Hepatic stellate cell (primary cell): Measurements from ENCODE around the gene C1orf21.

Experiments
- DNase-seq: peaks from one replicate; pipeline ENCODE4 v3.0.0; 2011; ENCODE audit warnings: low spot score

C1orf21 gene

DNA sequence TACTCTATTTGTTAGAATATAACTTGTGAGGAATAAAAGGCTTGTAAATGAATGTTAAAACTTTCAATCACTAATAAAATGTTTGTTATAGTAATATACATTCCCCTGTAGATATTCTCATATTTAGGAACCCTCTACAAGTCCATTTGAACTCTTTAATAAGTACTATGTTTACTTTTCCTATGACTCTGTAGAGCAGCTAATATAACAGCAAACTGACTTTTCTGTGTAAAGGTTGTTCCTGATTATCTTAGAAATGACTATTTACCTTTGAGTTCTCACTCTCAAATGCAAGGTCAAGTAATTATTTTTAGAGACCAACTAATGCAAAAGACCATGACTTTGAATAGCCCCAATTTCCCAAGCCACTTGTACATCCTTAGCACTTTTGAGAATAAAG lies 130.3 kb downstream of the C1orf21 start:
- no peak for DNase-seq

DNA sequence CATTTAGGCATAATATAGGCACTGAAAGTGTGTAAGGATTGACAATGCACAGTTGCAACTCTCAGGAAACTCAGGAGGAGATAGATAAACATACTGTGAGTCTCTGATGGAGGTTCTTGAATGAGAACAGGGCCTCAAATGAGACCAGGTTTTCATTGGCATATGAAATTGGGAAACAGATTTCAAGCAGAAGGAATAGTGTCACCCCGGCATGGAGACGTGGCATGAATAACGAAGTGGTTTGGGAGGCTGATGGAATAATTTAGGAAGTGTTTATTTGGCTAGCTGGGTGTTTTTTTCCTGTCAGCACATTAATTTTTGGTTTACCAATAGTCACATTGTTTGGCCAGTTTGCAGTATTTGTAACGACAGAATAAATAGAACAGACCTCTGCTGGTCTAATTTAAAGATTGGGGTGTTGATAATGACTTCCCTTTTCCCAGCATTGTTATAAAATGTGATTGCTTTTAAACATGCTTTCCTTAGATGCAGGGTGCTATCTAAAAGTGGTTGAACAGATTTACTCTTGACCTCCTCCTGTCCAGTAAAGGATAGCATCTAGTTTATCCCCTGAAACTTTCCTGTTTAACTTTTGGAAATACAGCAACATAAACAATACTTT lies 132.0 kb downstream of the C1orf21 start:
- DNase-seq: no peak

DNA sequence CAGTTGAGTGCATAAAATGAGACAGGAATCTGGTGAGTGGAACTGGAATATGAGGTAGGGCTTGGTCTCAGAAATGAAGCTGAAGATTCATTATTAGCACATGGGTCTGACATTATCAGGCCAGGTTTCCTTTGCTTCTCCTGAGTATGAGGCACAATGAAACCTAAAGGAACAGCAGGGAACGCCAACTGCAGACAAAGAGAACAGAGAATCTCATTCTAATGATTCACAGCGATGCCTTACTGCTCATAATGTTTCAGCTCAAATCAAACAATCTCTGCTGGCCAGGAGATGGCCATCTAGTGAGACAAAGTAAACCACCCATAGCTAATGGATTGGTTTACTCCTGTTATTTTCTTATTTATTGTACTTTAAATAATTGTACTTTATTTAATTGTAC lies 133.5 kb downstream of the C1orf21 start:
- no peak for DNase-seq

DNA sequence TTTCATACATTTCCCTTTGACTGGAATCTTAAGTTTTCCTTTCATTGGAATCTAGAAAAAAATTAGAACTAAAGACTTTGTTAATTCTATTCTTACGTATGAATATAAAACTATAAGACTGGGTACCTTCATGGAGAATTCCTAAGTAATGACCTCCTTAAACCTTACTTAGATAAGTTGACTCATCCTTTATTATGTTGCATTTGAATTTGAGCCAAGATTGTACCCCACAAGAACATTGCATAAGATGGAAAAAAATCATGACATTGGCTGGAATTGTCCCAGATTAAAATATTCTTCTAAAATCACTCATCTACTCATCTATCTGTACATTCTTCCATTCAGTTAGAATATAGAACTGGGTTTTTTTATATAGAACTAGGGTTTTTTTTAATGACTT lies 137.4 kb downstream of the C1orf21 start:
- no peak for DNase-seq

DNA sequence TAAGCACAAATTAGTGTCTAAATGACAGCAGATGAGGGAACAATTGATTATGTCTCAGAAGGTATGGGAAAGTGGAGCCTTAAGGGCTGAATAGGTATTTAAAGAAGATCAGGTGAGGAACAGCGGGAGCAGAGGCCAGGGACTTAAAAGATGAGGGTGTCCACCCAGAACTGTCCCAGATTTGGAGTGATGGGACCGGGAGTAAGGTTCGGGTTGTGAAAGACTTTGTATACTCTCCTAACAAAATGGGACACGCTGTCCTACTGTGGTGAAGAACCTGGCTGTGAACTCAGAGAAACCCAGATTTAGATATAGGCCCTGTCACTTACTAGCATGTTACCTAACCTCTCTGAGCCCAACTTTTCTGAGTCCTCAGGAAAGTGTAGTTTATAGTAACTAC lies 140.6 kb downstream of the C1orf21 start:
- DNase-seq: no peak

DNA sequence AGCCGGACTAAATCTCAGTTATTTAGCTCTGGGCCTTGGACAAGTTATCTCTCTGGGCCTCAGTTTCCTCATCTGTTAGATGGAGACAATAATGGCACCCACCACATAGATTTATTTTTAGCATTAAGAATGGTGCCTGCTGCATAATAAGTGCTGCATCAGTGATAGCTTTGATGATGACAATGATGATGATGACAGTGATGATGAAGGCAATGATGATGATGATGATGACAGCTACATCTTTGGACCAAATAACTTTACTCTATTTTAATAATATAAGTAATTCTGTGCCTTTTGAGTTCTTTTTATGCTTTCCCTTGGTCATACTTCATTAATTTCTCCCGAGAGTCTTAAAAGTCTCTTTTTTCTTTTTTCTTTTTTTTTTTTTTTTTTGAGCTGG lies 143.4 kb downstream of the C1orf21 start:
- no peak for DNase-seq

DNA sequence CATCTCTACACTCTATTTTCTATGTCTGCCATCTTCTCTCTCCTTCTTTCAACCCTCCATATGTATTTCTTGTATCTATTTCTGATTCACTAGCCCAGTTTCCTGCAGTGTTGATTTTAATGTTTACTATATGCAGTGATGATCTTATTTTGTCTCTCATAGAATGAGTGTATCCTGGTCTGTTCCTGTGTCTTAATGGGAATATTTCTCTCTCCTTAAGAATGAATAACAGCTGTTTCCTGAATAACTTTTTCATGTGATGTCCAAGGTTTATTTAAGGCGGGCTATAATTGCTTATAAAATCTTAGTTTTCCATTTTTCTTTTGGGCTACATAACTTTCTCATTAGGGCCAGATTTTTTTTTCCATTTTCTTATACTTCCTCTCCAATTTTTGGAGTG lies 144.5 kb downstream of the C1orf21 start:
- no peak for DNase-seq

DNA sequence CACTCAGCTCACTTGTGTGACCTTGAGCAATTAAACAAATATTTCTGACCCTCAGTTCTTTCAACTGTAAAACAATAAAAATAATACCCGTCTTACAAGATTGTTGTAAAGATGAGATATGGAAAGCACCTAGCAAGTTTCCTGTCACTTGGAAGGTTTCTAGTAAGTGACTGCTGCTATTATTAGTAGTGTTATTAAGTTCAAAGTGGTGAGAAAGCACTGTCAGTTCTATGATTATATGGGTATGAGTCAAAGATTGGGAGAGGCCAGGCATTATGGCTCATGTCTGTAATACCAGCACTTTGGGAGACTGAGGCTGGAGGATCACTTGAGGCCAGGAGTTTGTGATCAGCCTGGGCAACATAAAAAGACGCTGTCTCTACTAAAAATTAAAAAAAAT lies 145.4 kb downstream of the C1orf21 start:
- DNase-seq: no peak

DNA sequence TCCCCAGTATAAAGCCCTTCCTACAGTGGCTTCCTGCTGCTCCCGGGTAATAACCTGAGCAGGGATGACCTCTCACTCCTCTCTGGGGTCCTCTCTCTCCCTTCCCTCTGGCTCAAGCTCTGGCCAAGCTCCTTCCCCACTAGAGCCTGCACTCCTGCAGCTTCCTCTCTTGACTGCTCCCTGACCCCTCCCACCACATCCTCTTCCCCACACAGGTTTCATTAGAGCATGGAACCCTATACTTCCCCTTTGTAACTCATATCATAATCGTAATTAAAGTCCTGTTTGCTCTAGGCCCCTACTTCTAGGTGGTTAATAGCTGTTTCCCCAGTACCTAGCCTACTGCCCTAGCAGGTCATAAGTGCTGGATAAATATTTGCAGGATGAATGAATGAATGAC lies 146.2 kb downstream of the C1orf21 start:
- DNase-seq: no peak

DNA sequence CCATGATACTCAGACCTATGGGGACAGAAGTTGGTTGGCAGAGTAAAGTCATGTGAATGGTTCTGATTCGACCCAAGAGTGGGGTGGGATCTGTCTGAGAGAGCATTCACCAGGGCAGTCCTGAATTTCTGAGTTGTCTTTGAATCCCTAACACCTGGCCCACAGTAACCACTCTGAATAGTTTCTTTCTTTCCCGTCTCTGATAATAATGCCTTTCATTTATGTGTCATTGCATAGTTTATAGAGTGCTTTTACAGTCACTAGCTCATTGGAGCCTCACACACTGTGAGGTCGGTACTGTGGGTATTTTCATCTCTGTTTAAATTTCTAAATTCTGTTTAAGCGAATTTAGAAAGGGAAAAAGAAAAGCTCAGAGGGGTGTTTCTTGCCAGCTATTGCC lies 147.1 kb downstream of the C1orf21 start:
- DNase-seq: no peak

DNA sequence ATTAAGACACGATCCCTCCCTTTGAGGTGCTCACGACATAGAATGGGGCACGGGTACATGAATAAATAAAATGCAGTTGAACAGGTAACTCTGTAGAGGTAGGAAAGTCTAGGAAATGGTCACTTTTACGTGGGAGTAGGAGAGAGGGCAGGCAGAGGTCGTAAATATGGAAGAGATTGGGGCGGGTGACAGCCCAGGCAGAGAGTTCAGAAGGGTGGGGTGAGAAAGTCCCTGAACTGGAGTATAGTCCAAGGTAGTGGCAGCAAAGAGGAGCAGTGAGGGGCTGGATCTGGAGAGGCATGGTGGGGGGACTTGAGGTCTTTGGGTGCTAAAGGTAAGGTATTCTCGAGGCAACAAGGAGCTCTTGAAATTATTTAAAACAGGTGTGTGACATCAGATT lies 147.9 kb downstream of the C1orf21 start:
- DNase-seq: no peak

DNA sequence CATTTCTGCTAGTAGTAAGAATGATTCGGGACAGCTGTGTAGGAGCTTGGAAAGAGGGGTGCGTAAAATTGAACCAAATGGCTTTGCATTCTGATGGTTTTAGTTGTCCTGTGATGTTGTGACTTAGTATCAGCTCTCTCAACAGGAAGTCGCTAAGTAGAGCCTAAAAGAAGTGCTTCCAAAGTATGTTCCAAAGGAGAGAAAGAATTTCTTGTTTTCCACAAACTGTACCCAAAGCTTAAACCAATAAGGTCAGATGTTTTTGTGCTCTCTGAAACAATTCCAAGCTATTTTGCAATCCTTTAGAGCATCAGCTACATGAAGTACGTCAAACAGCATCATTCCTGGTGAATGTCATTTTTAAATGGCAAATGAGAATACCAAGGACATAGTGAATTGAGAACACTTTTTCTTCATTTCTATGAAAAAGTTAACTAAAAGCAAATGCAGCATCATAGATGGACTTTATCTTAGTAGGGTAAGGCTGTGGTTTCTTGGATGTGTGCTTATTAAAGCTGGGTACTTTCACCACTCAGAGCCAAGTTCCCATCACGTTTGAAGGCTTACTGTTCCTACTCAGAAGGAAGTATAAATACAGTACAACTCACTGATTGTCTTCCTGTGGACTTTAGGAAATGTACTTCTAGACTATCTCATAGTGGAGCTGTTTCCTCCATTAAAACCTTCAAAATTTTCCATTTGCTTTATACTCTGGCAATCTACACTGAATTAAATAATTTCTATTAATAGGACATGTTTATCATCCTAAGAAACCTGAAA lies 148.6 kb downstream of the C1orf21 start:
- DNase-seq: no peak

DNA sequence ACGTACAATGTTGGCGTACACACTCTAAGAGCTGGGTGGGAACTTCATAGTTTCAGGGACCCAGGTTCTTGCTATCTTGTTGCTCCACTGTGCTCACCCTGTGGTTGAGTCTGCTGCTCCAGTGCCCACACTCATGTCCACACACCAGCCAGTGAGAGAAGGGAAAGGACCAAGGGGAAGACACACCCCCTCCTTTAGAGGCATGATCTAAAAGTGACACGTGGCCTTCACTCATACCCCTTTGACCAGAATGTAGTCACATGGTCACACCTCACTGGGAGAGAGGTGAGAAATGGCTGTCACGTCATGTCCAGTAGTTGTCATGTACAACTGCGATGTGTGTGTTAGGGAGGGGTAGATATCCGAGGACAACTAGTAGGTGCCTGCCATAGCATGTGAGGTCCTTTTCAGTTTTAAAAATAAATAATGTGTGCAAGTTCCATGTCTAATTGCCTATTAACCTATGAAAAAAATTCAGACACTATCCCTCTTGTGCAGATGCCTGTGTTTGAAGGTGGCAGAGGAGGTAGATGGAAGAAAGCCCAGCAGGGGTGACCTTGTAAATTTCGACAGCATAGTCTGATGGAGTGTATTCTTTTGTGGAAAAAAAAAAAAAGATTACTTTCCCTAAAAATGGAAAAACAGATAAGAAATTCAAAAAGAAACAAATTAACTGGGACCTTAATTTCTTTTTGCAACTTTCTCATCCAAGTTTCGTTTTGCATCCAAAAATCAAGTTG lies 149.6 kb downstream of the C1orf21 start:
- no peak for DNase-seq

DNA sequence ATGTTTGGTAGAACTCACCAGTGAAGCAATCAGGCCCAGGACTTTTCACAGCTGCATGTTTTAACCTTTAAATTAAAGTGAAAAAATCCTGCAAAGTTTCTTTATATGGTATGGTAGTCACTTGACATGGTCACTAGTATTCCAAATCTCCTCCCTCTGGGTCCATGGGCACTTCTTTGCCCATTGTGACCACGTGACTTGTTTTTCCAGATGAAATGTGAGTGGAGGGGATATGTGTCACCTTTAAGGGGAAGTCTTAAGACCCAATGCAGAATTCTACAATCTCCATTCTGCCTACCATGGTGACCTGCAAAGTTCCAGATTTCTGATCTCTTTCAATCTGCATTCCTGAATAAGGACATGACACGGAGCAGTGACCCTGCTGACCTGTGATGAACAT lies 152.8 kb downstream of the C1orf21 start:
- DNase-seq: no peak

DNA sequence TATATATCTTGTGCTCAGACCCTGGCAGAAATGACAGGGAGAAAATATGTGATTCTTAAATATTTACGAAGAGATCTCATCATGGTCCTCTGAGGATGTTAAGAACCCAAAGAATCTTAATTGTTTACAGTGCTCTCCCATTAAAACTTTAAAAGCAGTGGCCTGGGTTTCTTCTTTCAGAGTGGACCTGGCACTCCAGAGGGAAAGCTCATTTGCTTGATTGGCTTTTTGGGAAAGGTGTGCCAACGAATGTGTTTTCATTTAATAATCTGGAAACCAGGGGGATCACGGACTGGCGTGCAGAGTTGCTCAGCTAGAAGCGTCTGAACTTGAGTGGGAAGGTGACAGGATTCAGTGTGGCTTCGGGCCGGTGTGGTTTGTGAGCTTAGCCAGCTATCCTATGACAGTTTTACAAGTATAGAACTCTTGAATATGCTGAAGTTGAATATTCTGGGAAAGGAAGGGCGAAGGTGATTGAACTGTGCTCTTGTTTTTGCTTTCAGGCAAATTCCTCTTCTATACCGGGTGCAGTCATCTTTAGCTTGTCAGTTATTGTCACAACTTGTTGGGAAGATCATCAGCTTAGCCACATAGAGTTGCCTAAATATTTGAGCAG lies 154.8 kb downstream of the C1orf21 start:
- no peak for DNase-seq

DNA sequence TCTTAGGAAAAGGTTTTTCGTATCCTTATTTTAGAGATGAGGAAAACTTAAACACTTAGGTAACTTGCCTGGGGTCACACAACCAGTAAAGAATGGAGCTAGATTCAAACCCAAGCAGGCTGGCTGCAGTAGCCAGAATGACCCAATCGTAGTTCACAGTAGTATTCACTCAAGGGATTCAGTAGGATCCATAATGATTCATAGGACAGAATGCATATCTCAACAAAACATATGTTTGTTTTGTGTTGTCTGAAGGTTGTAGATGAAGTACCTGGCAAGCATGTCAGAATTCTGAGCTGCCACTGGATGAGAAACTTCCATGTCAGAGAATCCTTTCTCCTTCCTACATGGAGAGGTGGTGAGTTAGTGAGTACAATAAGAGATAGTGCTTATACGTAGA lies 155.5 kb downstream of the C1orf21 start:
- no peak for DNase-seq

DNA sequence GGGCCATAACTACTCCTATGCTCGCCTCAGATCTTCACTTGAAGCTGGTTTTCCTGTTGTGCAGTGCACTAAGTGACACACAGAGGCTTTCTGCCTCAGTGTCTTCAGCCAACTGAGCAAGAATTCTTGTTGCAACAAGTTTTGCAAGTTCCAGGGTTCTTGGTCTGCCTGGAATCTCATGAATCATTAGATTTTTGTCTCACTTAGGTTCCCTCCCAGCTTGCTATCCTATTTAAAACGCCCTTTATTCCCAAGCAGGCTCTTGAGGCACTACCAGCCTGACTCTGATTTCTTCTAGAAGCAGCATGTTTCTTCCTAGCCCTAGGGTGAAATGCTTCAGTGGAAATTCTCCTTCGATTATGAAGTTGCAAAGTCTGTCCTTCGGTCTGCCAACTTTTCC lies 158.8 kb downstream of the C1orf21 start:
- DNase-seq: no peak

DNA sequence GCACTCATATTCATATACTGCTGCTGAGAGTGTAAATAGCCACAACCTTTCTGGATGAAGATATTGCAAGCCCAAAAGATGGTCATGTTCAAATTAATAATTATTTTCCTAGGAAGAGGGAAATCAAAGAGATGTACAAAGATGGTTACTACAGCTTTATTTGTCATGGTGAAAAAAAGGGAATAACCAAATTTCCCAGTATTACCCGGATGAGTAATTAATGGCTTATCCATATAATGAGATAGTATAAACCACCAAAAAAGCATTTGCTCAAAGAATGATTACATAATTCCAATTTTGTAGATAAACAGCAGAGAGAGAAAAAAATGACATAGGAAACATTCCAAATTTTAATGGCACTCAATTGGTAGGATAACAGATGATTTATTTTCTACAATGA lies 165.6 kb downstream of the C1orf21 start:
- DNase-seq: no peak

DNA sequence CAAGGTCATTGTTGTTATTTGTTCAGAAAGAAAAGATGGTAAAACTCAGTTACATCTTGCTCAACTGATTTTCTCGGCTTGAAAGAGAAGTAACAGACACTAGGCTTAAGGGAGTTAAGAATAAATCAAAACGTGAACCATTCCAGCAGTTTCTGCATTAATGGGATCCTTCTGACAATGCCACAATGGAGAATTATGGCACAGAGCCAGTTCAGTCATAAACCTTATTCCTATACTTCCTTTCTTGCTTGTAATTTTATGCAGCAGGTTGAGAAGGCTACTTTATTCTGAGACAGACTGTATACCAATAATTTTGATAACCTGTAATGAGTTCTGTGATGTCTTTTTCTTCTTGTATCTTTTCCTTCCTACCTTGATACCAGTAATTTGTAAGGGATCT lies 167.0 kb downstream of the C1orf21 start:
- no peak for DNase-seq

DNA sequence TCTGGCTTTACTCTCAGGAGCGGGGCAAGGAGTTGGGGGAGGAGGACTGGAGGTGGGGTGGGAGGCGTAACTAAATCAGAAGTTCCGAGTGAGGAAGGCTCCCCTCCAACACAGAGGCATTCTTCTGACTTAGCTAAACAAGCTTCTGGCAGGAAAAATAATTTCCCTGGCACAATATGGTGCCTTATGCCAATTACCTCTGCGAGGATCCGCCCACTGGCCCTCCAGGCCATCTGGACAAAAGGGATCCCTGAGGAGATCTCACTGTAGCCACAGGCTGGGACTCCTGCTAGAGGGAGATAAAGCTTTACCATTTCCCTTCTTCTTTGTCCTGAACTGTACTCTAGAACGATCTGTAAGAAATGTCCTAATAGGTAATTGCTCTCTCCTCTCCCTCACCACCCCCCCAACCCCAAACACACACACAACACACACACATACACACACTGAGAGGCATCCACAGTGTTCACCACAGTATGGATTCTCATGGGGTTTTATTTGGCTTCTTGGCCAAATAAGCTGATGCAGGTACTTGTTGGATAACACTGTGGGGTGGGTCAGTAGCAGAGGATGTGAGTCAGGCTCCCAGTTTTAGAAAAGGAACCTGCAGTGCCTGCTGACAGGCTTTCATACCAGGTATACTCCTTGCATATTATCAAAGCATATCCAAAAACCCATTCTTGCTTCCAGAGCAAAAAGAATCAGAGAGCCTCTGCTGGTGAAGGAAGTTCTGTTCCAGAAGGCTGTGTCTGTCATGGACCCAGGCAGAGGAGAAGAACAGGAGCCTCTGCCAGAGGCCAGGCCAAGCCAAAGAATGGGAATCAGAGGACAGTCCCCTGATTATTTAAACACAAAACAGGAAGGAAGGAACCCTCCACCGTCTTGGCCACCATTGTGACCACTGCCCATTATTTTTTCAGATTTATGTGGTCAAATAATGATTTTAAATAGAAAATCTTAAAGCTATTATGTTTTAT lies 169.1 kb downstream of the C1orf21 start:
- no peak for DNase-seq

DNA sequence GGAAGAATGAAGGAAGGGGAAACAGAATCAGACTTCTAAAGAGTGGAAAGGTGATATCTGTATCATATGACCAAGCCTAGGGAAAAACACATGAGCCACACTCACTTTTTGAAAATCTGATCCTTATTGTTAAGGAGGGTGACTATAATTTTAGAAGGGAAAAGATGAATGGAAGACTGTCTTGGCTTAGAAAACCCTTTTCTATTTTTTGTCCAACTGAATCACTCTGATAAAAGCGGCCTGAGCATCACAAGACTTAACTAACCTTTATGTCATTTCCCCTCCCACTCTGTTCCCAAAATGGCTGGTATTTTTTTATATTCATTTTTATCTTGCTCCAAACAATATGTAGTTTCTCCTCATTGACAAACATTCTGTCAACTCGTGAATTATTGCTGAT lies 169.8 kb downstream of the C1orf21 start:
- no peak for DNase-seq
